Panc1 (cell line): ENCODE results near the gene SREBF2. TPM values are rescaled to one million over a fixed set of nuclear protein-coding genes. Genes with fewer than 3 reads are reported as not detected.
"Not testable (repeated sequence)": the region's sequence is repeated elsewhere in the genome, so short reads cannot be mapped to it uniquely, and the experiment has no call there.

Experiments used
- ATAC-seq: fragments of 200-7000 bp; cut with Tn5 transposase; 2 replicates; pipeline ENCODE4 v1.9.1; 2020; ENCODE audit warnings: mild to moderate bottlenecking, moderate library complexity
- BruUV-seq: library from RNA; stranded (reverse); fragments of 400-500 nt; replicated peaks from 2 replicates; lab custom pipeline; 2021; lab: Mats Ljungman, UMichigan
- CTCF ChIA-PET: fragments of 300-600 bp; sonication (Branson Sonifier 250); formaldehyde crosslinking; loops from one replicate; lab custom pipeline; 2022; ENCODE audit warnings: antibody characterized with exemption; lab: Charles Lee
- POLR2A ChIA-PET: fragments of 300-600 bp; sonication (Branson Sonifier 250); formaldehyde crosslinking; loops from one replicate; lab custom pipeline; 2022; ENCODE audit warnings: antibody characterized with exemption; lab: Charles Lee
- DNase-seq: peaks from one replicate; pipeline ENCODE4 v3.0.0-alpha.2; 2010; ENCODE audit warnings: low read depth, low spot score
- H3K27ac ChIP-seq: 2 replicates; pipeline ENCODE4 v1.5.1; 2011; ENCODE audit warnings: mild to moderate bottlenecking, low read length, inconsistent platforms
- H3K27me3 ChIP-seq: fragments of 200-500 bp; sonication (Bioruptor generic); 2 replicates; pipeline ENCODE4 v1.6.0; 2014; ENCODE audit warnings: low read length, inconsistent platforms; ENCODE audit not compliant: control insufficient read depth, insufficient read depth
- H3K36me3 ChIP-seq: fragments of 200-500 bp; sonication (Bioruptor generic); 2 replicates; pipeline ENCODE4 v1.5.1; 2014; ENCODE audit warnings: inconsistent platforms, mild to moderate bottlenecking, low read length, moderate library complexity; ENCODE audit not compliant: control insufficient read depth, insufficient read depth
- H3K4me1 ChIP-seq: 2 replicates; pipeline ENCODE4 v1.5.1; 2011; ENCODE audit warnings: inconsistent platforms, mild to moderate bottlenecking, low read length, moderate library complexity; ENCODE audit not compliant: control insufficient read depth, insufficient read depth
- H3K4me3 ChIP-seq, 2 experiments: 2 replicates each; pipeline ENCODE4 v1.5.1; 2011 to 2012; ENCODE audit warnings: low read depth in 2 of 2, low read length in 2 of 2, mild to moderate bottlenecking in 2 of 2, inconsistent platforms in 1 of 2, moderate library complexity in 1 of 2
- H3K9me3 ChIP-seq: fragments of 200-500 bp; sonication (Bioruptor generic); 2 replicates; pipeline ENCODE4 v1.5.1; 2014; ENCODE audit warnings: low read depth, mild to moderate bottlenecking, inconsistent platforms, low read length, moderate library complexity; ENCODE audit not compliant: control insufficient read depth, insufficient read depth
- POLR2AphosphoS5 ChIP-seq: IDR thresholded peaks from 2 replicates; pipeline ENCODE4 v1.6.1; 2012; ENCODE audit warnings: mild to moderate bottlenecking, low read depth, low read length, moderate library complexity
- SIN3A ChIP-seq: IDR thresholded peaks from 2 replicates; pipeline ENCODE4 v1.6.1; 2012; ENCODE audit warnings: low read depth, mild to moderate bottlenecking, low read length, moderate library complexity, borderline replicate concordance; ENCODE audit not compliant: insufficient read depth
- TCF7L2 ChIP-seq: IDR thresholded peaks from 2 replicates; pipeline ENCODE4 v1.6.1; 2011; ENCODE audit warnings: mild to moderate bottlenecking, low read depth, low read length, inconsistent platforms
- in situ Hi-C: cut with HindIII; loops from 2 replicates; pipeline ENCODE4 v1.10.0; 2016; ENCODE audit warnings: low sequenced_read_pairs, low pct_unique_long_range_greater_than_20kb
- intact Hi-C: fragments of 100-400 bp; cut with micrococcal nuclease; formaldehyde crosslinking; loops from one replicate; pipeline ENCODE4 v1.10.0; 2022; ENCODE audit not compliant: unreplicated experiment
- total RNA-seq: library from RNA; stranded (reverse); gene quantifications from one replicate; pipeline ENCODE4 v1.2.1, GENCODE V29; 2021; ENCODE audit not compliant: unreplicated experiment
- TF ChIP-seq, protein P1 (sequence below): fragments of 450-650 bp; IDR thresholded peaks from 2 replicates; pipeline ENCODE4 v1.5.1; 2017; ENCODE audit warnings: mild to moderate bottlenecking
- TF ChIP-seq, protein P2 (sequence below), 2 experiments: IDR thresholded peaks; 2 replicates each; pipeline ENCODE4 v1.6.1; 2011 to 2012; ENCODE audit warnings: low read depth in 2 of 2, control low read depth in 1 of 2, low read length in 1 of 2, mild to moderate bottlenecking in 1 of 2, moderate library complexity in 1 of 2; ENCODE audit not compliant: insufficient read depth in 1 of 2

The SREBF2 gene
- total RNA-seq, 1 experiment from 2014 or later, result 73.0 TPM

DNA sequence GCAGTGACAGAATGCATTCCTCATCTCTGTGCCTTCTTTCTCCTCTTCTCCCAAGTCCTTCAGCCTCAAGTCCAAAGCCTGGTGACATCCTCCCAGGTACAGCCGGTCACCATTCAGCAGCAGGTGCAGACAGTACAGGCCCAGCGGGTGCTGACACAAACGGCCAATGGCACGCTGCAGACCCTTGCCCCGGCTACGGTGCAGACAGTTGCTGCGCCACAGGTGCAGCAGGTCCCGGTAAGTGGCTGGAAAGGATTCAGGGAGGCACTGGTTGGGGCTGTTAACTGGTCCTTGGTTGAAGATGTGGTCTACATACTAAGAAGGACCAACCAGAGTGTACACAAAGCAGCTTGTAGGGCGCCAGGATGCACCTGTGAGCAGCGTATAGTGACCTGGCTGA lies 35.7 kb downstream of the SREBF2 start:
- Histone ChIP-seq H3K9me3 (no peaks in the 10 kb centered on the region), H3K4me3 (no peak overlapping the region), H3K27ac (no peak overlapping the region), H3K27me3 (no peaks in the 10 kb centered on the region), H3K4me1 (no peaks in the 10 kb centered on the region), H3K36me3 (peaks cover 3% of the 10 kb centered on the region; the same call in 1 of the 2 replicates)
- no TSS peak for BruUV-seq
- TF ChIP-seq, protein P1, sequence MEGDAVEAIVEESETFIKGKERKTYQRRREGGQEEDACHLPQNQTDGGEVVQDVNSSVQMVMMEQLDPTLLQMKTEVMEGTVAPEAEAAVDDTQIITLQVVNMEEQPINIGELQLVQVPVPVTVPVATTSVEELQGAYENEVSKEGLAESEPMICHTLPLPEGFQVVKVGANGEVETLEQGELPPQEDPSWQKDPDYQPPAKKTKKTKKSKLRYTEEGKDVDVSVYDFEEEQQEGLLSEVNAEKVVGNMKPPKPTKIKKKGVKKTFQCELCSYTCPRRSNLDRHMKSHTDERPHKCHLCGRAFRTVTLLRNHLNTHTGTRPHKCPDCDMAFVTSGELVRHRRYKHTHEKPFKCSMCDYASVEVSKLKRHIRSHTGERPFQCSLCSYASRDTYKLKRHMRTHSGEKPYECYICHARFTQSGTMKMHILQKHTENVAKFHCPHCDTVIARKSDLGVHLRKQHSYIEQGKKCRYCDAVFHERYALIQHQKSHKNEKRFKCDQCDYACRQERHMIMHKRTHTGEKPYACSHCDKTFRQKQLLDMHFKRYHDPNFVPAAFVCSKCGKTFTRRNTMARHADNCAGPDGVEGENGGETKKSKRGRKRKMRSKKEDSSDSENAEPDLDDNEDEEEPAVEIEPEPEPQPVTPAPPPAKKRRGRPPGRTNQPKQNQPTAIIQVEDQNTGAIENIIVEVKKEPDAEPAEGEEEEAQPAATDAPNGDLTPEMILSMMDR, result no peak
- TF ChIP-seq TCF7L2 (no peak), POLR2AphosphoS5 (no peak), SIN3A (no peak)
- TF ChIP-seq, protein P2, sequence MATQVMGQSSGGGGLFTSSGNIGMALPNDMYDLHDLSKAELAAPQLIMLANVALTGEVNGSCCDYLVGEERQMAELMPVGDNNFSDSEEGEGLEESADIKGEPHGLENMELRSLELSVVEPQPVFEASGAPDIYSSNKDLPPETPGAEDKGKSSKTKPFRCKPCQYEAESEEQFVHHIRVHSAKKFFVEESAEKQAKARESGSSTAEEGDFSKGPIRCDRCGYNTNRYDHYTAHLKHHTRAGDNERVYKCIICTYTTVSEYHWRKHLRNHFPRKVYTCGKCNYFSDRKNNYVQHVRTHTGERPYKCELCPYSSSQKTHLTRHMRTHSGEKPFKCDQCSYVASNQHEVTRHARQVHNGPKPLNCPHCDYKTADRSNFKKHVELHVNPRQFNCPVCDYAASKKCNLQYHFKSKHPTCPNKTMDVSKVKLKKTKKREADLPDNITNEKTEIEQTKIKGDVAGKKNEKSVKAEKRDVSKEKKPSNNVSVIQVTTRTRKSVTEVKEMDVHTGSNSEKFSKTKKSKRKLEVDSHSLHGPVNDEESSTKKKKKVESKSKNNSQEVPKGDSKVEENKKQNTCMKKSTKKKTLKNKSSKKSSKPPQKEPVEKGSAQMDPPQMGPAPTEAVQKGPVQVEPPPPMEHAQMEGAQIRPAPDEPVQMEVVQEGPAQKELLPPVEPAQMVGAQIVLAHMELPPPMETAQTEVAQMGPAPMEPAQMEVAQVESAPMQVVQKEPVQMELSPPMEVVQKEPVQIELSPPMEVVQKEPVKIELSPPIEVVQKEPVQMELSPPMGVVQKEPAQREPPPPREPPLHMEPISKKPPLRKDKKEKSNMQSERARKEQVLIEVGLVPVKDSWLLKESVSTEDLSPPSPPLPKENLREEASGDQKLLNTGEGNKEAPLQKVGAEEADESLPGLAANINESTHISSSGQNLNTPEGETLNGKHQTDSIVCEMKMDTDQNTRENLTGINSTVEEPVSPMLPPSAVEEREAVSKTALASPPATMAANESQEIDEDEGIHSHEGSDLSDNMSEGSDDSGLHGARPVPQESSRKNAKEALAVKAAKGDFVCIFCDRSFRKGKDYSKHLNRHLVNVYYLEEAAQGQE (IDR thresholded peaks at IDR 0.05; ENCODE audit: insufficient read depth in 1 of 2, low read depth in 2 of 2, low read length in 1 of 2), result no peak
- in situ Hi-C loops, result no loop called here
- intact Hi-C loops, result no loop called here
- CTCF ChIA-PET, result no interaction called here
- POLR2A ChIA-PET, result no interaction called here
- DNase-seq, result no peak
- no peak for ATAC-seq

DNA sequence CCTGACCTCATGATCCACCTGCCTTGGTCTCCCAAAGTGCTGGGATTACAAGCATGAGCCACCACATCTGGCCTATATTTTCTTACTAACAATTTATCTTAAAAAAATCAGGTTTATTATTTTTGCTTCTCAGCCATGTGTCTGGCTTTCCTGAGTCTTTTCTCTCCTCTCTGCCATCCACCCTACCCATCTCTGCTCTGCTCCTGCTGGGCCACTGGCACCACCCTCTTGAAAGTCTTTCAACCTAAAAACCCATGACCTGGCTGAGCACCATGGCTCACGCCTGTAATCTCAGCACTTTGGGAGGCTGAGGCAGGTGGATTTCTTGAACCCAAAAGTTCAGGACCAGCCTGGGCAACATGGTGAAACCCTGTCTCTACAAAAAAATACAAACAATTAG lies 37.2 kb downstream of the SREBF2 start:
- H3K27ac ChIP-seq, H3K36me3 ChIP-seq, CTCF ChIA-PET, H3K27me3 ChIP-seq, DNase-seq, BruUV-seq, ATAC-seq, H3K4me1 ChIP-seq, in situ Hi-C loops, H3K9me3 ChIP-seq, H3K4me3 ChIP-seq, intact Hi-C loops, POLR2A ChIA-PET: not testable (repeated sequence)

DNA sequence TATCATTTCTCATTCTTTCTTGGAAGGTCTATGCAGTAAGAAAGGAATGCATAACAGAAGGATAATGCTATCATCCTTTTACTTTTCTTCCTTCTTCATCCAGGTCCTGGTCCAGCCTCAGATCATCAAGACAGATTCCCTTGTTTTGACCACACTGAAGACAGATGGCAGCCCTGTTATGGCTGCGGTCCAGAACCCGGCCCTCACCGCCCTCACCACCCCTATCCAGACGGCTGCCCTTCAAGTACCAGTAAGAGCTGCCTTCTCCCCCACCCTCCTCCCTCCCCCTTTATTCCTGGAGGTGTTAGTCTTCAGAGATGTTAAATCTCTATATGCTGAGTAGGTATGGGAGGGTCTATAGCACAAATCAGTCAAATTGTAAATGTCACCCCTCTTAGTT lies 37.9 kb downstream of the SREBF2 start:
- ATAC-seq (no peak), DNase-seq (no peak)
- BruUV-seq, result no TSS peak
- Histone ChIP-seq H3K36me3 (peaks cover 3% of the 10 kb centered on the region), H3K4me1 (no peaks in the 10 kb centered on the region), H3K4me3 (no peak overlapping the region), H3K9me3 (no peaks in the 10 kb centered on the region), H3K27ac (no peak overlapping the region), H3K27me3 (no peaks in the 10 kb centered on the region)
- CTCF ChIA-PET, result no interaction called here
- intact Hi-C loops, result no loop called here
- TF ChIP-seq, protein P1, result no peak
- TF ChIP-seq, protein P2 (IDR thresholded peaks at IDR 0.05; ENCODE audit: insufficient read depth in 1 of 2, low read depth in 2 of 2, low read length in 1 of 2), result no peak
- TF ChIP-seq POLR2AphosphoS5 (no peak), TCF7L2 (no peak), SIN3A (no peak)
- POLR2A ChIA-PET, result no interaction called here
- in situ Hi-C loops, result no loop called here
